Measurements from ENCODE around the gene DDX42. TPM values are rescaled to one million over a fixed set of nuclear protein-coding genes. Genes with fewer than 3 reads are reported as not detected.

The DDX42 gene
- total RNA-seq, 1 donor from 2014 or later: 110 TPM

- Mint-ChIP-seq H3K27ac (ENCODE audit: unreplicated experiment) (no peak overlapping the region), H3K4me1 (ENCODE audit: unreplicated experiment) (peaks cover 2% of the 10 kb centered on the region), H3K4me3 (ENCODE audit: unreplicated experiment) (peak overlapping the region; percentile 15), H3K9me3 (ENCODE audit: unreplicated experiment) (no peaks in the 10 kb centered on the region), H3K27me3 (ENCODE audit: unreplicated experiment) (peaks cover 18% of the 10 kb centered on the region), H3K36me3 (ENCODE audit: low read depth, unreplicated experiment) (peaks cover 67% of the 10 kb centered on the region)
- DNase-seq (ENCODE audit: low spot score): no peak
- TF ChIP-seq CTCF (IDR thresholded peaks at IDR 0.05; ENCODE audit: unreplicated experiment): no peak
These were observed 45.9 kb downstream of the DDX42 start for GRCh38 chr17:63819585-63820537.

GRCh38 chr17:63820963-63821561 lies 47.1 kb downstream of the DDX42 start:
- no peak for TF ChIP-seq CTCF (IDR thresholded peaks at IDR 0.05; ENCODE audit: unreplicated experiment)

DNA sequence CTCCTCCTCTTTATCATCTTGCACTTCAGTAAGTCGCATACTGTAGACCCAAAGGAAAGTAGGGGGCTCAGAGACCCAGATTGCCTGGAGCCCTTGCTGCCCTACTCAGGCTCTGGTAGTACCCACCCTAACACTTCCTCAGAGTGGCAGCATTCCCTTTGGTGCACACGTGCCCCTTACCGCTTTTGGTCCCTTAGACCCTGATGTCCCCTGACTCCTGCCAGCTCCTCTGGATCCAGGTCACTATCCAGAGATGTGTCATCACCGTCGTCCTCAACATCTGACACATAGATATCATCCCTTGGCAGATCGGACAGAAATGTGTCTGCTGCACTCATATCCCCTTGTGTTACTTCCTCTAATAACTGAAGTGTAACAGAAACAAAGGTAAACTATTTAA lies 47.8 kb downstream of the DDX42 start:
- Mint-ChIP-seq H3K27me3 (ENCODE audit: unreplicated experiment) (peaks cover 25% of the 10 kb centered on the region), H3K9me3 (ENCODE audit: unreplicated experiment) (no peaks in the 10 kb centered on the region), H3K4me1 (ENCODE audit: unreplicated experiment) (peaks cover 17% of the 10 kb centered on the region), H3K4me3 (ENCODE audit: unreplicated experiment) (peak overlapping the region; percentile 76), H3K27ac (ENCODE audit: unreplicated experiment) (peak overlapping the region; percentile 65), H3K36me3 (ENCODE audit: low read depth, unreplicated experiment) (peaks cover 77% of the 10 kb centered on the region)
- TF ChIP-seq CTCF (IDR thresholded peaks at IDR 0.05; ENCODE audit: unreplicated experiment): no peak
- DNase-seq (ENCODE audit: low spot score): no peak

More at GRCh38 chr17:63820963-63821561, 47.1 kb downstream of the DDX42 start:
- Mint-ChIP-seq H3K27ac (ENCODE audit: unreplicated experiment) (peak overlapping the region; percentile 64), H3K9me3 (ENCODE audit: unreplicated experiment) (no peaks in the 10 kb centered on the region), H3K4me1 (ENCODE audit: unreplicated experiment) (peaks cover 10% of the 10 kb centered on the region), H3K36me3 (ENCODE audit: low read depth, unreplicated experiment) (peaks cover 72% of the 10 kb centered on the region), H3K27me3 (ENCODE audit: unreplicated experiment) (peaks cover 21% of the 10 kb centered on the region), H3K4me3 (ENCODE audit: unreplicated experiment) (peak overlapping the region; percentile 76)
- DNase-seq (ENCODE audit: low spot score): no peak

DNA sequence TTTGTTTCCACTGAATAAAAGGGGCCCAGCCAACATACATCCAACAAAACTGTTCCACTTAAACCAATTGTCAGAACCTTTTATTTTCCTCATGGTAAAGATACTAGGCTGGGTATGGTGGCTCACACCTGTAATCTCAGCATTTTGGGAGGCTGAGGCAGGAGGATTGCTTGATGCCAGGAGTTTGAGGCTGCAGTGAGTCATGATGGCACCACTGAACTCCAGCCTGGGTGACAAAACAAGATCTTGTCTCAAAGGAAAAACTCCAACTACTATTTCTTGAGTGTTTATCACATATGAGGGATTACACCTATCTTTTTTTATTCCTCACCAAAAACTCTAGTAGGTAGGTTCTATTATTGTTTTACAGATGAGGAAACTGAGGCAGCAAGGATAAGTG lies 48.6 kb downstream of the DDX42 start:
- H3K36me3 Mint-ChIP-seq (ENCODE audit: low read depth, unreplicated experiment): peaks cover 81% of the 10 kb centered on the region
- no peak overlapping the region for H3K4me3 Mint-ChIP-seq (ENCODE audit: unreplicated experiment)

More for the DNA sequence above, 48.6 kb downstream of the DDX42 start:
- no peak for TF ChIP-seq CTCF (IDR thresholded peaks at IDR 0.05; ENCODE audit: unreplicated experiment)
- no peaks in the 10 kb centered on the region for H3K9me3 Mint-ChIP-seq (ENCODE audit: unreplicated experiment)
- peaks cover 28% of the 10 kb centered on the region for H3K27me3 Mint-ChIP-seq (ENCODE audit: unreplicated experiment)
- no peak for DNase-seq (ENCODE audit: low spot score)
- H3K4me1 Mint-ChIP-seq (ENCODE audit: unreplicated experiment): peaks cover 21% of the 10 kb centered on the region
- no peak overlapping the region for H3K27ac Mint-ChIP-seq (ENCODE audit: unreplicated experiment)

All from endothelial cell (in vitro differentiated cells).